ENCODE data around the gene NEIL1.

GRCh38 chr15:75352186-75353080, 5.6 kb downstream of the NEIL1 start:
- TF ChIP-seq, protein P1, sequence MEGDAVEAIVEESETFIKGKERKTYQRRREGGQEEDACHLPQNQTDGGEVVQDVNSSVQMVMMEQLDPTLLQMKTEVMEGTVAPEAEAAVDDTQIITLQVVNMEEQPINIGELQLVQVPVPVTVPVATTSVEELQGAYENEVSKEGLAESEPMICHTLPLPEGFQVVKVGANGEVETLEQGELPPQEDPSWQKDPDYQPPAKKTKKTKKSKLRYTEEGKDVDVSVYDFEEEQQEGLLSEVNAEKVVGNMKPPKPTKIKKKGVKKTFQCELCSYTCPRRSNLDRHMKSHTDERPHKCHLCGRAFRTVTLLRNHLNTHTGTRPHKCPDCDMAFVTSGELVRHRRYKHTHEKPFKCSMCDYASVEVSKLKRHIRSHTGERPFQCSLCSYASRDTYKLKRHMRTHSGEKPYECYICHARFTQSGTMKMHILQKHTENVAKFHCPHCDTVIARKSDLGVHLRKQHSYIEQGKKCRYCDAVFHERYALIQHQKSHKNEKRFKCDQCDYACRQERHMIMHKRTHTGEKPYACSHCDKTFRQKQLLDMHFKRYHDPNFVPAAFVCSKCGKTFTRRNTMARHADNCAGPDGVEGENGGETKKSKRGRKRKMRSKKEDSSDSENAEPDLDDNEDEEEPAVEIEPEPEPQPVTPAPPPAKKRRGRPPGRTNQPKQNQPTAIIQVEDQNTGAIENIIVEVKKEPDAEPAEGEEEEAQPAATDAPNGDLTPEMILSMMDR (IDR thresholded peaks at IDR 0.05), result no peak
- no peak for TF ChIP-seq POLR2AphosphoS5 (IDR thresholded peaks at IDR 0.05)
- no peak for TF ChIP-seq POLR2A (IDR thresholded peaks at IDR 0.05)
- no peak for TF ChIP-seq EP300 (IDR thresholded peaks at IDR 0.05)
